CD4-positive, alpha-beta T cell treated with Interleukin-2 at 100 ng/mL for 4 hours (primary cell): Measurements from ENCODE around the gene FAM53B.

Source experiments
- DNase-seq: peaks from one replicate; pipeline ENCODE4 v3.0.0-alpha.2; 2020; ENCODE audit warnings: low spot score

Gene FAM53B

GRCh38 chr10:124728071-124728829 lies 15.9 kb downstream of the FAM53B start:
- peak; percentile 60 for DNase-seq

GRCh38 chr10:124727361-124727960 lies 16.7 kb downstream of the FAM53B start:
- no peak for DNase-seq

- no peak for DNase-seq
Observed at GRCh38 chr10:124725791-124726190, 18.4 kb downstream of the FAM53B start.

GRCh38 chr10:124725171-124725631 lies 19.0 kb downstream of the FAM53B start:
- no peak for DNase-seq

- no peak for DNase-seq
Observed at GRCh38 chr10:124724279-124725027, 19.7 kb downstream of the FAM53B start.

GRCh38 chr10:124723826-124724225 lies 20.4 kb downstream of the FAM53B start:
- no peak for DNase-seq

- DNase-seq = peak; percentile 87
Observed at GRCh38 chr10:124722798-124723783, 21.1 kb downstream of the FAM53B start.

GRCh38 chr10:124721330-124722045 lies 22.7 kb downstream of the FAM53B start:
- peak; percentile 41 for DNase-seq

- peak; percentile 85 for DNase-seq
Observed at GRCh38 chr10:124719213-124719851, 24.8 kb downstream of the FAM53B start.

GRCh38 chr10:124717911-124718741 lies 26.1 kb downstream of the FAM53B start:
- peak; percentile 93 for DNase-seq

GRCh38 chr10:124717041-124717757 lies 27.0 kb downstream of the FAM53B start:
- DNase-seq = no peak

GRCh38 chr10:124716369-124716768 lies 27.8 kb downstream of the FAM53B start:
- DNase-seq = no peak

GRCh38 chr10:124715439-124715838 lies 28.7 kb downstream of the FAM53B start:
- no peak for DNase-seq

GRCh38 chr10:124713679-124714255 lies 30.4 kb downstream of the FAM53B start:
- no peak for DNase-seq

- DNase-seq = no peak
Observed at GRCh38 chr10:124712704-124713407, 31.3 kb downstream of the FAM53B start.

GRCh38 chr10:124711145-124711544 lies 33.0 kb downstream of the FAM53B start:
- no peak for DNase-seq

GRCh38 chr10:124710266-124710881 lies 33.8 kb downstream of the FAM53B start:
- no peak for DNase-seq
